B cell (primary cell): Measurements from ENCODE around the gene PRRC2C.

ENCODE experiments used
- EZH2 ChIP-seq: IDR thresholded peaks from 2 replicates; pipeline ENCODE4 v1.6.1; 2012; ENCODE audit warnings: borderline replicate concordance, low read depth, mild to moderate bottlenecking, moderate library complexity, low read length; ENCODE audit not compliant: insufficient read depth, poor library complexity, severe bottlenecking
- TF ChIP-seq, protein P1 (sequence below): fragments of 200-600 bp; IDR thresholded peaks from one replicate; pipeline ENCODE4 v1.8.0; 2022; ENCODE audit warnings: antibody characterized with exemption, mild to moderate bottlenecking

DNA sequence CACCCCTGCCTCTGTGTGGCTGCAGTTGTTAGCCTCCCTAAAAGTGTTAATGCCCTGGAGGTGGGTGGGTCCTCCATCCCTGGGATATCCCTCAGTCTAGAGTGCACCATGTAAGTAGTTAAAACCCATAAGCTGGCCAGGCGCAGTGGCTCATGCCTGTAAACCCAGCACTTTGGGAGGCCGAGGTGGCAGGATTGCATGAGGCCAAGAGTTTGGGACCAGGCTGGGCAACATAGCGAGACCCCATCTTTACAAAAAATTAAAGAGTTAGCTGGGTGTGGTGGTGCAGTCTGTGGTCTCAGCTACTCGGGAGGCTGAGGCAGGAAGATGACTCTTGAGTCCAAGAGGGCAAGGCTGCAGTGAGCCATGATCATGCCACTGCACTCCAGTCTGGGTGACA is 156.9 kb downstream of the PRRC2C start:
- TF ChIP-seq, protein P1, sequence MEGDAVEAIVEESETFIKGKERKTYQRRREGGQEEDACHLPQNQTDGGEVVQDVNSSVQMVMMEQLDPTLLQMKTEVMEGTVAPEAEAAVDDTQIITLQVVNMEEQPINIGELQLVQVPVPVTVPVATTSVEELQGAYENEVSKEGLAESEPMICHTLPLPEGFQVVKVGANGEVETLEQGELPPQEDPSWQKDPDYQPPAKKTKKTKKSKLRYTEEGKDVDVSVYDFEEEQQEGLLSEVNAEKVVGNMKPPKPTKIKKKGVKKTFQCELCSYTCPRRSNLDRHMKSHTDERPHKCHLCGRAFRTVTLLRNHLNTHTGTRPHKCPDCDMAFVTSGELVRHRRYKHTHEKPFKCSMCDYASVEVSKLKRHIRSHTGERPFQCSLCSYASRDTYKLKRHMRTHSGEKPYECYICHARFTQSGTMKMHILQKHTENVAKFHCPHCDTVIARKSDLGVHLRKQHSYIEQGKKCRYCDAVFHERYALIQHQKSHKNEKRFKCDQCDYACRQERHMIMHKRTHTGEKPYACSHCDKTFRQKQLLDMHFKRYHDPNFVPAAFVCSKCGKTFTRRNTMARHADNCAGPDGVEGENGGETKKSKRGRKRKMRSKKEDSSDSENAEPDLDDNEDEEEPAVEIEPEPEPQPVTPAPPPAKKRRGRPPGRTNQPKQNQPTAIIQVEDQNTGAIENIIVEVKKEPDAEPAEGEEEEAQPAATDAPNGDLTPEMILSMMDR: no peak
- TF ChIP-seq EZH2: no peak
